Measurements from ENCODE around the gene COL8A2.

DNA sequence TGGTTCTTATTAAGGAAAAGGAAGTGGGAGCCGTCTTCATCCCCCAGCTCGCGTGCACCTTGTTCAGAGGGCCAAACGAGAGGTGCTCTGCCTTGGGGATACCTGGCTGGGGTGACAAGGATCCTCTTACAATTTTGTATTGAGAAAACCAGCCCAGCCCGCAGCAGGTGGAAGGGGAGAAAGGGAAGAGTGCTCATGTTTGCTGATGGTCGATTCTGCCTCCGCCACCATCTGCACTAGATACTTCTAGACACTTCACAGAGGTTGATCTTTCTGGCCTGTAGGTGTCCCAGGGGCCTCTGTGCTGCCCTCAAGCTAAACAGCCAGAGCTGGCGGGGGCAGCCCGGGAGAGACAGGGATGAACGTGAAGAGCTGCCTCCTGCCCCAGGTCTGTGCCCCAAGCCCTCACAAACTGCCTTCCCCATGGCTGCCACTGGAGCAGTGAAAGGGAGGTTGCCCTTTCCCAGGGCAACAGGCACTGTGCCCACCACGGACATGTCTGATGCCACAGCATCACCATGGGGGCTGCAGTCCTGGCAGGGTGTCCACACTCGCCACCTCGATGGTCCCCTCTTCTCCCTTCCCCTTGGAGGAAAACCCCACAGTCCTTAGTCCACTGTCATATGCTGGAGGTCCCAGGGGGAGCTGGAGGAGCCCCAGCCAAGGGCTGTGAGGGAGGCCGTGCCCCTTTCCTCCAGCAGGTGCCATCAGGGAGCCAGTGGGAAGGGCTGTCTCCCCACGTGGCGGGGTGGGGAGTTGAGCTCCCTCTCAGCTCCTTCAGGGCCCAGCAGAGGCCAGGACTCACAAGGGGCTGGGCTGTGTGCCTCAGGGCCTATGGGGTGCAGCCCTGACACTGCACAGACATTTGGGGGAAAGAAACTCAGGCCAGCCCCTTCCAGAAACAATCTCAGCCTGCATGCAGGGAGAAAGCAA, 28.3 kb downstream of the COL8A2 start:
- TF ChIP-seq EZH2 (IDR thresholded peaks at IDR 0.05; ENCODE audit: insufficient read depth, poor library complexity, severe bottlenecking) (no peak), EZH2phosphoT487 (IDR thresholded peaks at IDR 0.05; ENCODE audit: insufficient read depth, low read depth) (no peak)
